Heart left ventricle (tissue), 13 donors: ENCODE data around the gene FNDC5.

Experiments used
- POLR2A ChIP-seq, 2 donors: fragments of 450-650 bp; IDR thresholded peaks; one replicate each; pipeline ENCODE4 v1.6.1; 2017; ENCODE audit warnings: antibody characterized with exemption in 2 of 2, mild to moderate bottlenecking in 2 of 2, moderate library complexity in 2 of 2
- TF ChIP-seq, protein P1 (sequence below), 12 donors: fragments of 200-600 bp; sonication (generic) in 4 of 12; IDR thresholded peaks; one replicate each; pipeline versions ENCODE4 v1.5.0 to v1.8.0; 2018 to 2022; ENCODE audit warnings: antibody characterized with exemption in 12 of 12, mild to moderate bottlenecking in 5 of 12
- donor health status: ischemic (EF 13 %, LVEDD 7.1; RV severe dilation, severe dysfunction).
- donor health status: DM: no; HTN: yes; CAD: no.
- donor health status: DM: no; HTN: no; CAD: no.
- donor health status: ischemic (EF 25% LVEDD 6.9; RV normal size, moderate dysfunction).
- donor health status: ischemic (EF 25% LVEDD 5.7; RV mildly dilated, moderate dysfunction).
- donor health status: ischemic (EF 35%, LVEDD 5.7; RV mildly dilated, moderate dysfunction).
- donor health status: nonischemic (EF 11% LVEDD 7.7; RV severe dilation, severe dysfunction).
- donor health status: DM: yes; HTN: yes; CAD: no.
- donor health status: PGD.
- donor health status: ischemic (EF 29% LVEDD 5.4; RV normal size, mild dysfunction).
- donor health status: nonischemic (EF 23%, LVEDD 6.1; RV moderate dilation, normal function).

DNA sequence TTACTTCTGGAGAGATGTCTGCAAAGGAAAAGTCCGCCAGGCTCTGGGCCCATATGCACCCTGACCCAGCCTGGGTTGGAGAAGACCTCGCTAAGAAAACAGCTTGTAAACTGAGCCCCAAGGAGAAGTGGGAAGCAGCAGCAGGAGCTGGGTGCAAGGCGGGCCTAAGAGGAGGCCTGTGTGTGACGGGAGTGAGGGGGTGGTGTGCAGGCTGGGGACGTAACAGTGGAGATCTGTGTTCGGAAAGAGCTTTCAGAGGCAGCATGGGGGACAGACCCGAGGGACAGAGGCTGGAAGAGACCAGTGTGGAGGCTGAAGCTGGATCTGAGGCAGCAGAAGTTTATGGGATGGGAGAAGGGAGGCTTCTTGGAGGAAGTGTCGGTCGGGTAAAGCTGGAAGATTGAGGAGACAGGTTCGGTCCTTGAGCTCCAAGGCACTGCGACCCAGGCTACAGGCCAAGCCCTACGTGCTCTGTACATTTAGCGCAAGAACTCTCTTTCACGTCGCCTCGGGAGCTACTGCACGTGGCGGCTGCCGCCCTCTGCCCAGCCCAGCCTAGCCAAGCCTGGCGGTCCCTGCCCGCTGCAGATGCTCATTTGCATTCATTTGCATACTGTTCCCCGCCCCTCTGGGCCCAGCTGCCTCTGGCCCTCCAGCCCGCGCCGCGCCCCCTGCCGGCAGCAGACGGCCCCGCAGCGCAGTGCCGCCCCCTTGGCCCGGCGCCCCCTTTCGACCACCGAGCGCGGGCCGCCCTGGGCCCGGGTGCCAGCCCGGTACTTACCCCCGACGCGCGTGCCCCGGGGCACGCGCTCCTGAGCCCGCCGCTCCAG, 21.9 kb upstream of the FNDC5 start:
- TF ChIP-seq, protein P1, sequence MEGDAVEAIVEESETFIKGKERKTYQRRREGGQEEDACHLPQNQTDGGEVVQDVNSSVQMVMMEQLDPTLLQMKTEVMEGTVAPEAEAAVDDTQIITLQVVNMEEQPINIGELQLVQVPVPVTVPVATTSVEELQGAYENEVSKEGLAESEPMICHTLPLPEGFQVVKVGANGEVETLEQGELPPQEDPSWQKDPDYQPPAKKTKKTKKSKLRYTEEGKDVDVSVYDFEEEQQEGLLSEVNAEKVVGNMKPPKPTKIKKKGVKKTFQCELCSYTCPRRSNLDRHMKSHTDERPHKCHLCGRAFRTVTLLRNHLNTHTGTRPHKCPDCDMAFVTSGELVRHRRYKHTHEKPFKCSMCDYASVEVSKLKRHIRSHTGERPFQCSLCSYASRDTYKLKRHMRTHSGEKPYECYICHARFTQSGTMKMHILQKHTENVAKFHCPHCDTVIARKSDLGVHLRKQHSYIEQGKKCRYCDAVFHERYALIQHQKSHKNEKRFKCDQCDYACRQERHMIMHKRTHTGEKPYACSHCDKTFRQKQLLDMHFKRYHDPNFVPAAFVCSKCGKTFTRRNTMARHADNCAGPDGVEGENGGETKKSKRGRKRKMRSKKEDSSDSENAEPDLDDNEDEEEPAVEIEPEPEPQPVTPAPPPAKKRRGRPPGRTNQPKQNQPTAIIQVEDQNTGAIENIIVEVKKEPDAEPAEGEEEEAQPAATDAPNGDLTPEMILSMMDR (IDR thresholded peaks at IDR 0.05), result peak in 10 of 12 donors; percentile 15 to 59 (median 40)
- no peak for TF ChIP-seq POLR2A (IDR thresholded peaks at IDR 0.05)
